Measurements from ENCODE around the gene COL2A1. TPM values are rescaled to one million over a fixed set of nuclear protein-coding genes. Genes with fewer than 3 reads are reported as not detected.

The COL2A1 gene
- polyA plus RNA-seq, 4 donors, result 36.5 to 51.7 (median 42.8) TPM

Other genes with a start within 250 kb of the COL2A1 start
- 10 to 100 TPM; 56.7 to 94.3 (median 64.8) TPM for gene RAPGEF3, start 245.6 kb downstream of the COL2A1 start, polyA plus RNA-seq (ENCODE audit: insufficient read length in 4 of 4)
- gene SLC48A1, start 231.2 kb downstream of the COL2A1 start, polyA plus RNA-seq (ENCODE audit: insufficient read length in 4 of 4), result 10 to 100 TPM; 53.7 to 63.0 (median 58.3) TPM
- gene HDAC7, start 184.6 kb downstream of the COL2A1 start, polyA plus RNA-seq (ENCODE audit: insufficient read length in 4 of 4), result 10 to 100 TPM; 74.5 to 93.2 (median 80.1) TPM
- gene VDR, start 99.5 kb downstream of the COL2A1 start, polyA plus RNA-seq (ENCODE audit: insufficient read length in 4 of 4), result 1 to 10 TPM; 3.5 to 5.8 (median 4.0) TPM
- 100 to 1,000 TPM; 122 to 138 (median 132) TPM for gene TMEM106C, start 40.9 kb downstream of the COL2A1 start, polyA plus RNA-seq (ENCODE audit: insufficient read length in 4 of 4)
- 10 to 100 TPM; 21.6 to 28.1 (median 27.1) TPM for gene SENP1, start 101.6 kb upstream of the COL2A1 start, polyA plus RNA-seq (ENCODE audit: insufficient read length in 4 of 4)
- gene PFKM, start 114.9 kb upstream of the COL2A1 start, polyA plus RNA-seq (ENCODE audit: insufficient read length in 4 of 4), result 100 to 1,000 TPM in 2 of 4 donors, 10 to 100 TPM in 2; 92.6 to 108 (median 96.8) TPM
- 10 to 100 TPM; 33.1 to 41.4 (median 40.4) TPM for gene ASB8, start 153.0 kb upstream of the COL2A1 start, polyA plus RNA-seq (ENCODE audit: insufficient read length in 4 of 4)
- gene CCDC184, start 179.2 kb upstream of the COL2A1 start, polyA plus RNA-seq (ENCODE audit: insufficient read length in 4 of 4), result 1 to 10 TPM in 1 of 4 donors, under 1 TPM in 3; 0.29 to 1.2 (median 0.42) TPM
- under 1 TPM; 0.17 to 0.36 (median 0.24) TPM for gene OR10AD1, start 198.8 kb upstream of the COL2A1 start, polyA plus RNA-seq (ENCODE audit: insufficient read length in 4 of 4)